GM13976 (cell line): ENCODE measurements around the gene ELOVL2.
"Not testable (repeated sequence)": the region's sequence is repeated elsewhere in the genome, so short reads cannot be mapped to it uniquely, and the experiment has no call there.

ENCODE experiments used
- DNase-seq: peaks from one replicate; pipeline ENCODE4 v3.0.0; 2012; ENCODE audit warnings: low spot score
- CTCF ChIP-seq: IDR thresholded peaks from 2 replicates; pipeline ENCODE4 v1.5.1; 2012; ENCODE audit warnings: borderline replicate concordance, mild to moderate bottlenecking; ENCODE audit not compliant: insufficient read depth; ENCODE audit errors: extremely low read depth, missing control alignments, control extremely low read depth
- in situ Hi-C: fragments of 300-500 bp; cut with MboI; formaldehyde crosslinking; loops from one replicate; pipeline ENCODE4 v1.12.0; 2022; ENCODE audit warnings: low sequenced_read_pairs, mixed read lengths, inconsistent platforms; ENCODE audit not compliant: unreplicated experiment

ELOVL2 gene

GRCh38 chr6:10999994-11000393 lies 44.1 kb downstream of the ELOVL2 start:
- in situ Hi-C loops, result no loop called here

GRCh38 chr6:10995114-10995707 lies 48.9 kb downstream of the ELOVL2 start:
- in situ Hi-C loops, result no loop called here
- DNase-seq, result no peak
- TF ChIP-seq CTCF, result no peak

More at GRCh38 chr6:10999994-11000393, 44.1 kb downstream of the ELOVL2 start:
- DNase-seq, result no peak
- no peak for TF ChIP-seq CTCF

GRCh38 chr6:10993896-10994295 lies 50.2 kb downstream of the ELOVL2 start:
- DNase-seq, result no peak
- in situ Hi-C loops, result no loop called here
- no peak for TF ChIP-seq CTCF

- no peak for TF ChIP-seq CTCF
- DNase-seq, result no peak
- in situ Hi-C loops, result no loop called here
Observed at GRCh38 chr6:10991115-10991514, 53.0 kb downstream of the ELOVL2 start.

GRCh38 chr6:10989587-10989986 lies 54.5 kb downstream of the ELOVL2 start:
- no peak for DNase-seq
- in situ Hi-C loops, result no loop called here
- no peak for TF ChIP-seq CTCF

- in situ Hi-C loops, result not testable (repeated sequence)
Observed at GRCh38 chr6:10984959-10985358, 59.1 kb downstream of the ELOVL2 start.

GRCh38 chr6:10981409-10981808 lies 62.7 kb downstream of the ELOVL2 start:
- TF ChIP-seq CTCF, result no peak
- in situ Hi-C loops, result no loop called here
- DNase-seq, result no peak

More at GRCh38 chr6:10984959-10985358, 59.1 kb downstream of the ELOVL2 start:
- not testable (repeated sequence) for DNase-seq
